OCI-M1 (cell line): ENCODE results near the gene STAC3.
A peak's percentile ranks its signal among the peaks of the same experiment; 100 is the strongest.
"Not testable (repeated sequence)": the region's sequence is repeated elsewhere in the genome, so short reads cannot be mapped to it uniquely, and the experiment has no call there.

ENCODE experiments used
- DNase-seq: peaks from one replicate; lab custom pipeline; 2025; lab: John Stamatoyannopoulos, UW

The STAC3 gene

GRCh38 chr12:57250956-57251355, at the start of gene STAC3:
Gene STAC3 (minus strand): TSS chr12:57251187. CDS start chr12:57249636, 1,551 bp downstream.
- DNase-seq = no peak

GRCh38 chr12:57299514-57300016, 48.6 kb upstream of the STAC3 start:
- no peak for DNase-seq

GRCh38 chr12:57296291-57296690, 45.3 kb upstream of the STAC3 start:
- no peak for DNase-seq

- not testable (repeated sequence) for DNase-seq
These were observed 31.1 kb upstream of the STAC3 start for GRCh38 chr12:57282073-57282472.

GRCh38 chr12:57280211-57281062, 29.4 kb upstream of the STAC3 start:
- DNase-seq = peak; percentile 54

GRCh38 chr12:57278465-57279381, 27.7 kb upstream of the STAC3 start:
- no peak for DNase-seq

GRCh38 chr12:57276935-57277563, 26.1 kb upstream of the STAC3 start:
- peak; percentile 37 for DNase-seq

- DNase-seq = not testable (repeated sequence)
These were observed 25.2 kb upstream of the STAC3 start for GRCh38 chr12:57276233-57276632.

GRCh38 chr12:57273516-57273915, 22.5 kb upstream of the STAC3 start:
- no peak for DNase-seq

GRCh38 chr12:57272337-57273151, 21.6 kb upstream of the STAC3 start:
- peak; percentile 7 for DNase-seq

GRCh38 chr12:57270966-57271470, 20.0 kb upstream of the STAC3 start:
- no peak for DNase-seq

GRCh38 chr12:57268264-57268663, 17.3 kb upstream of the STAC3 start:
- DNase-seq = no peak

- no peak for DNase-seq
These were observed 15.7 kb upstream of the STAC3 start for GRCh38 chr12:57266681-57267080.

GRCh38 chr12:57263096-57263495, 12.1 kb upstream of the STAC3 start:
- no peak for DNase-seq

- DNase-seq = no peak
These were observed 11.3 kb upstream of the STAC3 start for GRCh38 chr12:57262126-57262822.

- no peak for DNase-seq
These were observed 10.5 kb upstream of the STAC3 start for GRCh38 chr12:57261428-57261865.

- no peak for DNase-seq
These were observed 9.4 kb upstream of the STAC3 start for GRCh38 chr12:57260366-57260765.

GRCh38 chr12:57258977-57259970, 8.3 kb upstream of the STAC3 start:
- peak; percentile 41 for DNase-seq

GRCh38 chr12:57255916-57256315, 4.9 kb upstream of the STAC3 start:
- DNase-seq = no peak
